Lung (tissue), 12 donors: ENCODE data around the gene CEACAM16. TPM values are rescaled to one million over a fixed set of nuclear protein-coding genes. Genes with fewer than 3 reads are reported as not detected.

Source experiments
- ATAC-seq: fragments of 200-7000 bp; cut with Tn5 transposase; one replicate; pipeline ENCODE4 v1.9.1; 2020; ENCODE audit warnings: moderate number of reproducible peaks; ENCODE audit not compliant: insufficient read depth, low FRiP score
- DNase-seq, 3 donors: peaks; one replicate each; pipeline ENCODE4 v3.0.0-alpha.2; 2013 to 2017
- H3K27ac ChIP-seq, 2 donors: one replicate each; pipeline ENCODE4 v1.5.1; 2013; ENCODE audit warnings: mild to moderate bottlenecking in 2 of 2, moderate library complexity in 2 of 2, control low read depth in 1 of 2, inconsistent platforms in 1 of 2, low read depth in 1 of 2, low read length in 1 of 2
- H3K27me3 ChIP-seq, 3 donors: one replicate each; pipeline ENCODE4 v1.5.1; 2013; ENCODE audit warnings: low read length in 2 of 3; ENCODE audit not compliant: control insufficient read depth in 3 of 3, insufficient read depth in 3 of 3
- H3K36me3 ChIP-seq, 4 donors: one replicate each; pipeline ENCODE4 v1.5.1; 2013; ENCODE audit warnings: low read length in 4 of 4, mild to moderate bottlenecking in 1 of 4, moderate library complexity in 1 of 4; ENCODE audit not compliant: control insufficient read depth in 4 of 4, insufficient read depth in 4 of 4
- H3K4me1 ChIP-seq, 5 donors: one replicate each; pipeline ENCODE4 v1.5.1; 2013; ENCODE audit warnings: low read length in 5 of 5, mild to moderate bottlenecking in 2 of 5, moderate library complexity in 1 of 5; ENCODE audit not compliant: control insufficient read depth in 5 of 5, insufficient read depth in 5 of 5
- H3K4me3 ChIP-seq: one replicate; pipeline ENCODE4 v1.5.1; 2013; ENCODE audit warnings: mild to moderate bottlenecking, control low read depth, moderate library complexity
- H3K9ac ChIP-seq, 2 donors: one replicate each; pipeline ENCODE4 v1.5.1; 2013; ENCODE audit warnings: low read length in 2 of 2, control low read depth in 1 of 2; ENCODE audit not compliant: insufficient read depth in 1 of 2
- H3K9me3 ChIP-seq, 4 donors: one replicate each; pipeline ENCODE4 v1.5.1; 2013; ENCODE audit warnings: low read length in 3 of 4, mild to moderate bottlenecking in 1 of 4, moderate library complexity in 1 of 4; ENCODE audit not compliant: control insufficient read depth in 4 of 4, insufficient read depth in 3 of 4
- WGBS, 2 donors: extraction: QIAGEN DNeasy Blood & Tissue Kit; methylation state at CpG; one replicate each; pipeline ENCODE4 v1.1.7; 2013; 5-methylcytosine and 5-hydroxymethylcytosine counted together
- polyA plus RNA-seq, 2 donors: library from polyadenylated mRNA; stranded (reverse); fragments of 200-250 nt; gene quantifications; one replicate each; pipeline ENCODE4 v1.2.1, GENCODE V29; 2013
- total RNA-seq, 2 donors: library from RNA; depleted of rRNA in 1 of 2; stranded (reverse); fragments of >200 nt in 1 of 2; gene quantifications; one replicate each; pipeline ENCODE4 v1.2.1, GENCODE V29; 2014 to 2021
- TF ChIP-seq, protein P1 (sequence below): IDR thresholded peaks from 2 replicates; pipeline ENCODE4 v1.5.1; 2012; ENCODE audit warnings: mild to moderate bottlenecking; ENCODE audit errors: control extremely low read depth, extremely low read depth
- donor health status: control.
- donor health status: control.
- donor health status: Bipolar disorder and iron deficiency.
- donor health status: healthy.
- donor health status: DM: yes; HTN: yes; CAD: no.

Gene CEACAM16
- total and polyA plus RNA-seq, 4 donors, result 0.26 TPM; not detected in 3

DNA sequence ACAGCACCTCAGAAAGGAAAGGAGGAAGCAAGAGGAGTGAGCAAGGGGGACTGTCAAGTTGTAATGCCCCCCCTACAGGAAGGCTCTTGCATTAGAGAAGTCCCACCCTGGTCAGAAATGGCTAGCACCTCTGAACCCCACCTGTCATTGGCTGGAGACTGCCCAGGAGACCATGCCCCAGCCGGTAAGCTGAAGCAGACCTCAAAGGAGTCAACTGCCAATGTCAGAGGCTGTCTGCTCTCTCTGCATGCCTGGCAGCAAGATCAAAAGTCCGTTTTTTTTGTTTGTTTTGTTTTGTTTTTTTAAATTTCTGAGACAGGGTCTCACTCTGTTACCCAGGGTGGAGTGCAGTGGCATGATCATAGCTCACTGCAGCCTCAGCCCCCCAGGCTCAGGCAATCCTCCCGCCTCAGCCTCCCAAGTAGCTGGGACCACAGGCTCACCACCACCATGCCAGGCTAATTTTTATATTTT lies 41.4 kb downstream of the CEACAM16 start:
- no peaks in the 10 kb centered on the region for H3K9me3 ChIP-seq
- WGBS, 2 donors, result 53 to 56% methylated on average over 3 of the region's 3 CpGs
- H3K36me3 ChIP-seq, result no peaks in the 10 kb centered on the region
- TF ChIP-seq, protein P1, sequence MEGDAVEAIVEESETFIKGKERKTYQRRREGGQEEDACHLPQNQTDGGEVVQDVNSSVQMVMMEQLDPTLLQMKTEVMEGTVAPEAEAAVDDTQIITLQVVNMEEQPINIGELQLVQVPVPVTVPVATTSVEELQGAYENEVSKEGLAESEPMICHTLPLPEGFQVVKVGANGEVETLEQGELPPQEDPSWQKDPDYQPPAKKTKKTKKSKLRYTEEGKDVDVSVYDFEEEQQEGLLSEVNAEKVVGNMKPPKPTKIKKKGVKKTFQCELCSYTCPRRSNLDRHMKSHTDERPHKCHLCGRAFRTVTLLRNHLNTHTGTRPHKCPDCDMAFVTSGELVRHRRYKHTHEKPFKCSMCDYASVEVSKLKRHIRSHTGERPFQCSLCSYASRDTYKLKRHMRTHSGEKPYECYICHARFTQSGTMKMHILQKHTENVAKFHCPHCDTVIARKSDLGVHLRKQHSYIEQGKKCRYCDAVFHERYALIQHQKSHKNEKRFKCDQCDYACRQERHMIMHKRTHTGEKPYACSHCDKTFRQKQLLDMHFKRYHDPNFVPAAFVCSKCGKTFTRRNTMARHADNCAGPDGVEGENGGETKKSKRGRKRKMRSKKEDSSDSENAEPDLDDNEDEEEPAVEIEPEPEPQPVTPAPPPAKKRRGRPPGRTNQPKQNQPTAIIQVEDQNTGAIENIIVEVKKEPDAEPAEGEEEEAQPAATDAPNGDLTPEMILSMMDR, result no peak
- no peak overlapping the region for H3K9ac ChIP-seq
- H3K4me3 ChIP-seq, result no peak overlapping the region
- H3K27me3 ChIP-seq, result no peaks in the 10 kb centered on the region
- DNase-seq, result no peak
- peaks cover 5 to 28% (median 12%) of the 10 kb centered on the region in 5 donors for H3K4me1 ChIP-seq
- no peak for ATAC-seq
- H3K27ac ChIP-seq, result no peak overlapping the region

DNA sequence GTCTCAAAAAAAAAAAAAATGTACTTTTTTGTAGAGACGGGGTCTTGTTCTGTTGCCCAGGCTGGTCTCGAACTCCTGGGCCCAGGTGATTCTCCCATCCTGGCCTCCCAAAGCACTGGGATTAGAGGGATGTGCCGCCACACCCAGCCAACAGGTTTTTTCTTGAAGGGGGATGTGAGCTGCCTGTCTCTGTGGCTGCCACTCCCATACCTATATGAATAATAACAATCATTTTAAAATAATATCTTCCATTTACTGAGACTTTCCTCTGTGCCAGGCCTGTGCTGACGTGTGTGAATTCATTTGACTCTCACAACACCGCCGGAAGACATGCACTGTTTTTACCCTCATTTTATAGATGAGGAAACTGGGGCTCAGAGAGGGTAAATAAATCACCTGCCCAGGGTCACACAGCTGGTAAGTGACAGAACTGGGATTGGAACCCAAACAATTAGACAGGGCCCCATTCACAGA lies 42.3 kb downstream of the CEACAM16 start:
- Histone ChIP-seq H3K9me3 (no peaks in the 10 kb centered on the region), H3K4me1 (peaks cover 5 to 35% (median 12%) of the 10 kb centered on the region in 5 donors), H3K27ac (peak overlapping the region; percentile 39 to 89), H3K27me3 (no peaks in the 10 kb centered on the region), H3K9ac (no peak overlapping the region), H3K36me3 (no peaks in the 10 kb centered on the region), H3K4me3 (no peak overlapping the region)
- peak in 1 of 3 donors; percentile 46 for DNase-seq
- WGBS, 2 donors, result 46 to 56% methylated on average over 6 of the region's 6 CpGs
- TF ChIP-seq, protein P1, result no peak
- ATAC-seq, result no peak

DNA sequence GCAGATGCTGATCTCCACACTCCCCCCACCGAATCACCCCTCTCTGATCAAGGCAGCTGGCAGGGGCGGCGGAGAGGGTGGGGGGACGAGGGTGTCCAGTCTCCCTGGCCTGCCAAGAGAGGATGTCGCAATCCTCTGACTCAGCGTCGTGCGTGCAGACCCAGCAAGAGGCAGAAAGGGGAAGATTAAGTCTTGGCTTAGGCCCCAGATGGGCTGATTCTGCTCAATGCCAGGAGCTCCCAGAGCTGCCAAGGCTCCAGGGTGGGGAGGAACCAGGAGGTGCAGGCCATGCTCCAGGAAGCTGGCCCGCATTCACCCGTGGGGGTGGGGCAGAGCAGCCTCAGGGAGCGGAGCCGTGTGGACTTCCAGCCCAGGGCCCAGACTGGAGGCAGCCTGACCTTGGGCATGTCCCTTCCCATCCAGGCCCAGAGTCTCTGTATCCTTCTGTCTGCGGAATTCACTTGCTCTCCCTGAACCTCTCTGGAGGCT lies 42.9 kb downstream of the CEACAM16 start:
- Histone ChIP-seq H3K27me3 (no peaks in the 10 kb centered on the region), H3K27ac (peak overlapping the region; percentile 91 to 94), H3K36me3 (no peaks in the 10 kb centered on the region), H3K9ac (no peak overlapping the region), H3K9me3 (no peaks in the 10 kb centered on the region), H3K4me3 (no peak overlapping the region), H3K4me1 (peaks cover 5 to 39% (median 12%) of the 10 kb centered on the region in 5 donors)
- ATAC-seq (peak; percentile 87), DNase-seq (peak; percentile 97 to 100 (median 99))
- WGBS, 2 donors, result 4 to 6% methylated on average over 12 to 13 of the region's 13 CpGs
- TF ChIP-seq, protein P1, result no peak
